Measurements from ENCODE around the gene PGC.

Gene PGC

GRCh38 chr6:41697861-41698781 is 49.1 kb downstream of the PGC start:
- TF ChIP-seq, protein P1, sequence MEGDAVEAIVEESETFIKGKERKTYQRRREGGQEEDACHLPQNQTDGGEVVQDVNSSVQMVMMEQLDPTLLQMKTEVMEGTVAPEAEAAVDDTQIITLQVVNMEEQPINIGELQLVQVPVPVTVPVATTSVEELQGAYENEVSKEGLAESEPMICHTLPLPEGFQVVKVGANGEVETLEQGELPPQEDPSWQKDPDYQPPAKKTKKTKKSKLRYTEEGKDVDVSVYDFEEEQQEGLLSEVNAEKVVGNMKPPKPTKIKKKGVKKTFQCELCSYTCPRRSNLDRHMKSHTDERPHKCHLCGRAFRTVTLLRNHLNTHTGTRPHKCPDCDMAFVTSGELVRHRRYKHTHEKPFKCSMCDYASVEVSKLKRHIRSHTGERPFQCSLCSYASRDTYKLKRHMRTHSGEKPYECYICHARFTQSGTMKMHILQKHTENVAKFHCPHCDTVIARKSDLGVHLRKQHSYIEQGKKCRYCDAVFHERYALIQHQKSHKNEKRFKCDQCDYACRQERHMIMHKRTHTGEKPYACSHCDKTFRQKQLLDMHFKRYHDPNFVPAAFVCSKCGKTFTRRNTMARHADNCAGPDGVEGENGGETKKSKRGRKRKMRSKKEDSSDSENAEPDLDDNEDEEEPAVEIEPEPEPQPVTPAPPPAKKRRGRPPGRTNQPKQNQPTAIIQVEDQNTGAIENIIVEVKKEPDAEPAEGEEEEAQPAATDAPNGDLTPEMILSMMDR (IDR thresholded peaks at IDR 0.05) = no peak

DNA sequence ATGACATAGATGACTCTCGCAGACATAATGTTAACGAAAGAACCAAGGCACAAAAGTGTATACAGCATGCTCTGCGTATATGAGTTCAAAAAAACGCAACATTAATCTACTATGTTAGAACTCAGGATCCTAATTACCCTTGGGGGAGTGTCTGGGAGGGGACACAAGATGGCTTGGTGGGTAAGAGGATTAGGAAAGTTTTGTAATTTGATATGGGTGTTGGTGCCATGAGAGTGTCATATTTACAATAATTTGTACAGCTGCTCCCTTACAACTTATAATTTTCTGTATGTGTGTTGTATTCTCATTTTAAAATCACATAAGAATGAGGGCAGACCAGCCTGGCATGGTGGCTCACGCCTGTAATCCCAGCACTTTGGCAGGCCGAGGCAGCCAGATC is 50.4 kb downstream of the PGC start:
- TF ChIP-seq, protein P1 (IDR thresholded peaks at IDR 0.05) = no peak

DNA sequence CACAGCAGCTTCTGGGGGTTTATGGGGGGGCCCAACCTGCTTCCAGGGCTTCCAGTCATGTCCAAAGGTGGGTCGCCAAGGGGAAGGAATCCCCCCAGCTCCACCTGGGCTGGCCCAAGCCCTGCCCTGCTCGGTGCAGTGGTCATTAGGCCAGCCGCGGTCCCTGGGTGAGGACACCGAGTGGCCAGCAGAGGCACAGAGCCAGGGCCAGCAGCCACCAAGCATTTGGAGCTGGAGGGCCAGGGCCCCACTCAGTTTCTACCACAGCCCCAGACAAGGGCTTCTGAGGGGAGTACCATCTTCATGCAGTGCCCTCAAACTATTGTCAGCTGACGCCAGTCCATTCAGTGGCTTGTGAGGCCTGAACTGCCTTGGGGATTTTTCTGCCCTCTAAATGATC is 51.4 kb downstream of the PGC start:
- TF ChIP-seq, protein P1 (IDR thresholded peaks at IDR 0.05) = no peak

DNA sequence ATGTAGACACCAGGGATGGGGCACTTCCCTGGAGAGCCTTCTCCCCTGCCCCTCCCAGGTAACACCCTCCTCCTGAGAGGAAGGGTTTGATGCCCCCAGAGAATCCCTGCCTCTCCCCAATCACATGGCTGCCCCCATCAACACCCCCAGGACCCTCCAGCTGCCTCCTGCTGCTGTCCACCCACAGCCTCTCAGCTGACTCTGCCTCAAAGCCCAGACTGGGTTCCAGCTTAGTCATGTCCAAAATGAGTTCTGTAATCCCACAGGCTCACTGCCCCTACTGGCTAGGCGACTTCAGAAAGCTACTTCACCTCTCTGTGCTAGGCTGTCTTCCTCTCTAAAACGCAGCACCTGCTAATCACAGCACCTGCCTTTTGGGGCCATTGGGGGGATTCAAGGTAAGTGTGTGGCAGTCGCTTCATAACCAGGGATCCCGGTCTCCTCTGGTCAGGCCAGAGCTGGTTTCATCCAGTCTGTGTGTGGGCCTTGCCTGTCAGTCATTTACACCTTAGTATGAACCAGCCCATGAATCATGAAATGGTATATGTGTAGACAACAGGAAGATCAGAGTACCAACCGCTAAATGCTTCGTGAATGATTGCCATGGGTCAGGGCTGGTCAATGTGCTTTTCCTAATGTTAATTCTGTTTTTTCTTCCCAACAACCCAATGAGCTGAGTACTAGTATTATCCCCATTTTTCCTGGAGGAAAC is 52.2 kb downstream of the PGC start:
- TF ChIP-seq, protein P1 (IDR thresholded peaks at IDR 0.05) = no peak

DNA sequence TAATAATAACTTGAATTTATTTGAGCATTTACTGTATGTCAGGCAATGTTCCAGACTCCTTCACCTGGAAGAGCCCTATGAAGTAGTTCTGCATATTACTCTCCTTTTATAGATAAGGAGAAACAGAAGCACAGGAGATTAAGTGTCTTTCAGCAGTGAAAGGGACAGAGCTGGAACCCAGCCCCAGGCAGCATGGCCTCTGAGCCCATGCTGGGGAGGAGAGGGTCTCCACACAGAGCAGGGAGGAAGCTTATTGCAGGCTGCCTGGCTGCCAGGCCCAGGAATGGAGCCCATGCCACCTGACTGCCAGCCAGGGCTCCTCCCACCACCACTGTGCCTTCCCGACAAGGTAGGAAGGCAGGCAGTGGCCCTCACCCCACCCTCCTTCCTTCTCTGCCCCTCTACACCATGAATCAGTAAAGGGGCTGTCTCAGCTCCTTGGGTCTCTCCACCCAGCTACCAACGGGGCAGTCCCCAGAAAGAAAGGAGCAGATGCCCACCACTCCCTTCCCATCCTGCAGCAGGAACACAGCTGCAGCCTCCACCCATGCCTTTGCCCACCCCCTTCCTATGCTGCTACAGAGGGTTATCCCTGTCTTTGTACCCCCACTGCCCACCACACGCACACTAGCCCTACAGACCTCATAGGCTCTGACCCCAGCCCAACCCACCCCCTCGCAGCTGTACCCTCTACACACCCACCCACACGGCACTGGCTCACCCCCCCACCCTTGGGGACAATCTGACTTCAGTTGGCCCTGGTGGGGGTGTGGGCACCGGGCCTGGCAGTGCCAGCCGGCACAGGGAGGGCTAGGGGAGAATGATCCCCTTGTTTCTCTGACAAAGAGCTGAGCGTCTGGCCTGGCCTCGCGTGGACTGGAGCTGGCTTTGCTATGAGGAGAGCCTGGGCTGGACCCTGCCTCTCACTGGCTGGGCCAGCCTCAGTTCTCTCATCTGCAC is 53.6 kb downstream of the PGC start:
- TF ChIP-seq, protein P1 (IDR thresholded peaks at IDR 0.05) = no peak

- TF ChIP-seq, protein P1 (IDR thresholded peaks at IDR 0.05) = no peak
Measured at GRCh38 chr6:41692730-41693129, 54.5 kb downstream of the PGC start.

- TF ChIP-seq, protein P1 (IDR thresholded peaks at IDR 0.05) = no peak
Measured at GRCh38 chr6:41692080-41692675, 55.0 kb downstream of the PGC start.
